ENCODE results near the gene SLC35A3.
"Not testable (repeated sequence)": the region's sequence is repeated elsewhere in the genome, so short reads cannot be mapped to it uniquely, and the experiment has no call there.

- not testable (repeated sequence) for TF ChIP-seq YY1 (IDR thresholded peaks at IDR 0.05; ENCODE audit: extremely low read depth, insufficient replicate concordance, low read depth, low read length); EZH2phosphoT487 (IDR thresholded peaks at IDR 0.05; ENCODE audit: borderline replicate concordance); POLR2AphosphoS5 (IDR thresholded peaks at IDR 0.05; ENCODE audit: low read depth, low read length); RAD21 (IDR thresholded peaks at IDR 0.05; ENCODE audit: low read depth); SRF (IDR thresholded peaks at IDR 0.05; ENCODE audit: low read depth)
- TF ChIP-seq, protein P1, sequence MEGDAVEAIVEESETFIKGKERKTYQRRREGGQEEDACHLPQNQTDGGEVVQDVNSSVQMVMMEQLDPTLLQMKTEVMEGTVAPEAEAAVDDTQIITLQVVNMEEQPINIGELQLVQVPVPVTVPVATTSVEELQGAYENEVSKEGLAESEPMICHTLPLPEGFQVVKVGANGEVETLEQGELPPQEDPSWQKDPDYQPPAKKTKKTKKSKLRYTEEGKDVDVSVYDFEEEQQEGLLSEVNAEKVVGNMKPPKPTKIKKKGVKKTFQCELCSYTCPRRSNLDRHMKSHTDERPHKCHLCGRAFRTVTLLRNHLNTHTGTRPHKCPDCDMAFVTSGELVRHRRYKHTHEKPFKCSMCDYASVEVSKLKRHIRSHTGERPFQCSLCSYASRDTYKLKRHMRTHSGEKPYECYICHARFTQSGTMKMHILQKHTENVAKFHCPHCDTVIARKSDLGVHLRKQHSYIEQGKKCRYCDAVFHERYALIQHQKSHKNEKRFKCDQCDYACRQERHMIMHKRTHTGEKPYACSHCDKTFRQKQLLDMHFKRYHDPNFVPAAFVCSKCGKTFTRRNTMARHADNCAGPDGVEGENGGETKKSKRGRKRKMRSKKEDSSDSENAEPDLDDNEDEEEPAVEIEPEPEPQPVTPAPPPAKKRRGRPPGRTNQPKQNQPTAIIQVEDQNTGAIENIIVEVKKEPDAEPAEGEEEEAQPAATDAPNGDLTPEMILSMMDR (IDR thresholded peaks at IDR 0.05 in 2 of 3, conservative IDR thresholded peaks at IDR 0.05 in 1 of 3; ENCODE audit: borderline replicate concordance in 1 of 3, insufficient read depth in 1 of 3, low read depth in 2 of 3, low read length in 2 of 3), result not testable (repeated sequence)
Measured at GRCh38 chr1:100047235-100047708, 77.5 kb downstream of the SLC35A3 start.
